Uterus (tissue), 2 donors: ENCODE measurements around the gene NR2F1-AS1.

Source experiments
- POLR2A ChIP-seq, 2 donors: fragments of 450-650 bp; IDR thresholded peaks; one replicate each; pipeline ENCODE4 v1.6.1; 2016; ENCODE audit warnings: antibody characterized with exemption in 2 of 2, mild to moderate bottlenecking in 1 of 2, moderate library complexity in 1 of 2
- TF ChIP-seq, protein P1 (sequence below), 4 experiments: fragments of 200-600 bp in 2 of 4; fragments of 450-650 bp in 2 of 4; sonication (generic) in 2 of 4; IDR thresholded peaks; one replicate each; pipeline ENCODE4 v1.5.1; 2016 to 2019; ENCODE audit warnings: antibody characterized with exemption in 4 of 4, mild to moderate bottlenecking in 2 of 4, moderate library complexity in 1 of 4

DNA sequence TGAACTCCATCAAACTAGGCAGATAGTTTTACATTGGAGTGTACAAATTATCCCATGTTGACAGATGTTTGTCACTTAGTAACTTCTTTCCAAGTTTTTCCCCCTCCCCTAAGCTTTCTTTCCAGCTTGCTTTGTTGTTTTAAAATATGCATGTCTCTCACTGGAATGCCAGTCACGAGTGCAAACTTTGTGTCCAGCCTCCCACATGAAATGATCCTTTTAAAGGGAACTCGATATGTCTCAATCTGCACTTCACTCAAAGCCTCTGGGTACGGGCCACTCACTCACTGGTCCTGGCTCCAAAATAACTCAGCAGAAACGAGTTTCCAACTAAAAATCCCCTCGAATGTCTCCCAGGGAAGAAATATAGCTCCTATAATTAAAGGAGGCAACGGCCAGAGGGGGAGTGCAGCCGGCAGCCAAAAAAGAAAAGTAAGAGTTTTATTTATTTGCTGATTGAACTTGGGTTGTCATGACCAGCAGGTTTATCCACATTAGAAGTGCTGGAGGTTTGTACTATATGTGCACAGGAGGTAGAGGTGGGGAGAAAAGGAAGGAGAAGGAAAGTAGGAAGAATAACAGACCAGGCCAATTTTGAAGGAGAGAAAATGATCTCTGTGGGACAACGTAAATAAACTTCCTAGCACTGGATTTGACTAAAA is 19.5 kb upstream of the NR2F1-AS1 start:
- TF ChIP-seq, protein P1, sequence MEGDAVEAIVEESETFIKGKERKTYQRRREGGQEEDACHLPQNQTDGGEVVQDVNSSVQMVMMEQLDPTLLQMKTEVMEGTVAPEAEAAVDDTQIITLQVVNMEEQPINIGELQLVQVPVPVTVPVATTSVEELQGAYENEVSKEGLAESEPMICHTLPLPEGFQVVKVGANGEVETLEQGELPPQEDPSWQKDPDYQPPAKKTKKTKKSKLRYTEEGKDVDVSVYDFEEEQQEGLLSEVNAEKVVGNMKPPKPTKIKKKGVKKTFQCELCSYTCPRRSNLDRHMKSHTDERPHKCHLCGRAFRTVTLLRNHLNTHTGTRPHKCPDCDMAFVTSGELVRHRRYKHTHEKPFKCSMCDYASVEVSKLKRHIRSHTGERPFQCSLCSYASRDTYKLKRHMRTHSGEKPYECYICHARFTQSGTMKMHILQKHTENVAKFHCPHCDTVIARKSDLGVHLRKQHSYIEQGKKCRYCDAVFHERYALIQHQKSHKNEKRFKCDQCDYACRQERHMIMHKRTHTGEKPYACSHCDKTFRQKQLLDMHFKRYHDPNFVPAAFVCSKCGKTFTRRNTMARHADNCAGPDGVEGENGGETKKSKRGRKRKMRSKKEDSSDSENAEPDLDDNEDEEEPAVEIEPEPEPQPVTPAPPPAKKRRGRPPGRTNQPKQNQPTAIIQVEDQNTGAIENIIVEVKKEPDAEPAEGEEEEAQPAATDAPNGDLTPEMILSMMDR (IDR thresholded peaks at IDR 0.05), result no peak
- TF ChIP-seq POLR2A (IDR thresholded peaks at IDR 0.05), result no peak
